ENCODE results near the gene ABHD12.

GRCh38 chr20:25286917-25287316 is 103.7 kb downstream of the ABHD12 start:
- no peak for TF ChIP-seq CTCF (conservative IDR thresholded peaks at IDR 0.05 in 1 of 2, IDR thresholded peaks at IDR 0.05 in 1 of 2; ENCODE audit: low read depth in 1 of 2, low read length in 2 of 2)
- TF ChIP-seq EZH2 (IDR thresholded peaks at IDR 0.05; ENCODE audit: low read length, missing control alignments) = no peak
